GM12801 (cell line): ENCODE measurements around the gene SERINC2.

ENCODE experiments used
- CTCF ChIP-seq: IDR thresholded peaks from one replicate; pipeline ENCODE4 v1.5.1; 2011; ENCODE audit warnings: control low read depth; ENCODE audit not compliant: insufficient read length; ENCODE audit errors: extremely low read depth

The SERINC2 gene

GRCh38 chr1:31400393-31400792, 12.6 kb upstream of the SERINC2 start:
- TF ChIP-seq CTCF = no peak

GRCh38 chr1:31401241-31401640, 11.8 kb upstream of the SERINC2 start:
- no peak for TF ChIP-seq CTCF

GRCh38 chr1:31405578-31406245, 7.3 kb upstream of the SERINC2 start:
- TF ChIP-seq CTCF = no peak

GRCh38 chr1:31407029-31407626, 5.9 kb upstream of the SERINC2 start:
- TF ChIP-seq CTCF = no peak

- no peak for TF ChIP-seq CTCF
Observed at GRCh38 chr1:31408788-31409318, 4.2 kb upstream of the SERINC2 start.

- TF ChIP-seq CTCF = no peak
Observed at GRCh38 chr1:31409946-31410858, 2.8 kb upstream of the SERINC2 start.

GRCh38 chr1:31410871-31411270, 2.1 kb upstream of the SERINC2 start:
- no peak for TF ChIP-seq CTCF
